Gastrocnemius medialis (tissue), 4 donors: ENCODE measurements around the gene TMOD3. TPM values are rescaled to one million over a fixed set of nuclear protein-coding genes. Genes with fewer than 3 reads are reported as not detected.

Experiments used
- total RNA-seq, 4 donors: library from RNA; depleted of rRNA; stranded (reverse); fragments of >200 nt; gene quantifications; one replicate each; pipeline versions ENCODE4 v1.1.0 to v1.2.3, GENCODE V29; 2016

The TMOD3 gene
- total RNA-seq, 4 donors from 2014 or later = 6.2 to 9.2 (median 6.7) TPM

Other genes starting within 250 kb of the TMOD3 start
- 1 to 10 TPM; 2.5 to 4.1 (median 3.0) TPM for gene DMXL2, start 206.9 kb upstream of the TMOD3 start, total RNA-seq
- gene SCG3, start 148.2 kb upstream of the TMOD3 start, total RNA-seq = not detected
- 10 to 100 TPM in 2 of 4 donors, 1 to 10 TPM in 2; 5.8 to 16.1 (median 10.6) TPM for gene LYSMD2, start 92.0 kb upstream of the TMOD3 start, total RNA-seq
- 1 to 10 TPM; 1.0 to 4.8 (median 2.4) TPM for gene TMOD2, start 78.1 kb upstream of the TMOD3 start, total RNA-seq
- 10 to 100 TPM in 3 of 4 donors, 1 to 10 TPM in 1; 6.7 to 14.8 (median 11.7) TPM for gene LEO1, start 142.1 kb downstream of the TMOD3 start, total RNA-seq
- 10 to 100 TPM; 47.6 to 84.4 (median 56.4) TPM for gene MAPK6, start 189.6 kb downstream of the TMOD3 start, total RNA-seq